Activated CD8-positive, alpha-beta memory T cell treated with anti-CD3 and anti-CD28 coated beads, Interleukin-2, amount 50 U/mL, for 1 hour (primary cell): Measurements from ENCODE around the gene TFEC.
"Not testable (repeated sequence)": the region's sequence is repeated elsewhere in the genome, so short reads cannot be mapped to it uniquely, and the experiment has no call there.

Experiments used
- DNase-seq: peaks from one replicate; pipeline ENCODE4 v3.0.0-alpha.2; 2020; ENCODE audit errors: extremely low read depth

The TFEC gene

DNA sequence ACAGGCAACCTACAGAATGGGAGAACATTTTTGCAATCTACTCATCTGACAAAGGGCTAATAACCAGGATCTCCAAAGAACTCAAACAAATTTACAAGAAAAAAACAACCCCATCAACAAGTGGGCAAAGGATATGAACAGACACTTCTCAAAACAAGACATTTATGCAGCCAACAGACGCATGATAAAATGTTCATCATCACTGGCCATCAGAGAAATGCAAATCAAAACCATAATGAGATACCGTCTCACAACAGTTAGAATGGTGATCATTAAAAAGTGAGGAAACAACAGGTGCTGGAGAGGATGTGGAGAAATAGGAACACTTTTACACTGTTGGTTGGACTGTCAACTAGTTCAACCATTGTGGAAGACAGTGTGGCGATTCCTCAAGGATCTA lies 100.8 kb downstream of the TFEC start:
- not testable (repeated sequence) for DNase-seq

- no peak for DNase-seq
These were observed 106.2 kb downstream of the TFEC start for GRCh38 chr7:115924411-115924810.

- DNase-seq = no peak
These were observed 110.2 kb downstream of the TFEC start for GRCh38 chr7:115920367-115920766.

DNA sequence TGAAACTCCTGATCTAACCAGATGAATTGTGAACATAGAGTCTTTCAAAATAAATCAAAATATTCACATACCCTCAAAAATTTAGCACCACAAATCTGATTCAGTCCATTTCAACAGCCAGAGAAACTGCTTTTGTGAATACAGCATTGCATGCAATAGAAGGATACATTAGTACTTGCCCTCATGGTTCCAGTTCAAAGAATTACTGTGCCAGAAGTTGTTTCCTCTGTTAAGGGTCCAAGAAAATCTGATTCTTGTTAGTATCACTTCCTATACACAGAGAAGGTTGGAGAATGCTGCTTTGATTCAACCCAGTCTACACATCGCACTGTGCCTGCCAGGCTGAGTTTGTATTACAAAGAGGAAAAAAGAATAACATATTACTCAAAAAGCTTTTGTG lies 115.6 kb downstream of the TFEC start:
- DNase-seq = no peak

- DNase-seq = no peak
These were observed 119.1 kb downstream of the TFEC start for GRCh38 chr7:115911465-115911864.

GRCh38 chr7:115910541-115911164 lies 119.9 kb downstream of the TFEC start:
- DNase-seq = no peak

GRCh38 chr7:115906731-115907130 lies 123.8 kb downstream of the TFEC start:
- DNase-seq = no peak

DNA sequence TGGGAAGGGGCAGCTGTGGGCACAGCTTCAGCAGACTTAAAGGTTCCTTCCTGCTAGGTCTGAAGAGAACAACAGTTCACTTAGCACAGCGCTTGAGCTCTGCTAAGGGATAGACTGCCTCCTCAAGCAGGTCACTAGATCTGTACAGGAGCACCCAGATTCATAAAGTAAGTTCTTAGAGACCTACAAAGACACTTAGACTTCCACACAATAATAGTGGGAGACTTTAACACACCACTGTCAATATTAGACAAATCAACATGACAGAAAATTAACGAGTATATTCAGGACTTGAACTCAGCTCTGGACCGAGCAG lies 140.9 kb downstream of the TFEC start:
- no peak for DNase-seq

- DNase-seq = no peak
These were observed 141.4 kb downstream of the TFEC start for GRCh38 chr7:115888981-115889668.

DNA sequence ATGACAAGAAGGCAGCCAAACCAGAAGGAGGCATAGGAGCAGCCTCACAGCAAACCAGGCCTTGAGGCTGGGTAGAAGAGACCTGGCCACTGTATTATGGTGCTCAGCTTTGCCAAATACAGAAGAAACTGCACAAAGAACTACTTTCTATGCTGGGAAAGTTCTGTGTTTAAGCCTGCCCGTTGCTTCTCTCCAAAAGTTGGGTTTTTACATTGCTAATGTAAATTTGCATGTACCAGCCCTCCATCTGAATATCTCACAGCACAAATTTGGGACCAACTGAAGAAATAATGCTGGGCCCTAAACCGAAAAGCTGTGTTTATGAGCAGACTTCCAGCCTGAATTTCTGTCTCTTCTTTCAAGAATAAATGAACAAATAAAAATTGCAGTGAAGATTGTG lies 145.0 kb downstream of the TFEC start:
- DNase-seq = no peak
